ENCODE results near the gene ZNF184. TPM values are rescaled to one million over a fixed set of nuclear protein-coding genes. Genes with fewer than 3 reads are reported as not detected.
A peak's percentile ranks its signal among the peaks of the same experiment; 100 is the strongest.

ZNF184 gene
- total and polyA plus RNA-seq, 9 of the 15 experiments (the other 6 are each of a cell fraction or from before 2014, with no cell fraction given) = 7.6 to 22.2 (median 12.8) TPM

GRCh38 chr6:27503436-27504030 lies 30.6 kb upstream of the ZNF184 start (continued):
- TF ChIP-seq, protein P1, sequence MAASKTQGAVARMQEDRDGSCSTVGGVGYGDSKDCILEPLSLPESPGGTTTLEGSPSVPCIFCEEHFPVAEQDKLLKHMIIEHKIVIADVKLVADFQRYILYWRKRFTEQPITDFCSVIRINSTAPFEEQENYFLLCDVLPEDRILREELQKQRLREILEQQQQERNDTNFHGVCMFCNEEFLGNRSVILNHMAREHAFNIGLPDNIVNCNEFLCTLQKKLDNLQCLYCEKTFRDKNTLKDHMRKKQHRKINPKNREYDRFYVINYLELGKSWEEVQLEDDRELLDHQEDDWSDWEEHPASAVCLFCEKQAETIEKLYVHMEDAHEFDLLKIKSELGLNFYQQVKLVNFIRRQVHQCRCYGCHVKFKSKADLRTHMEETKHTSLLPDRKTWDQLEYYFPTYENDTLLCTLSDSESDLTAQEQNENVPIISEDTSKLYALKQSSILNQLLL (CRISPR knock-in tag; IDR thresholded peaks at IDR 0.05; ENCODE audit: borderline replicate concordance) = no peak
- TF ChIP-seq NCOA2 (IDR thresholded peaks at IDR 0.05; ENCODE audit: partially characterized antibody in 2 of 2) (no peak), PKNOX1 (IDR thresholded peaks at IDR 0.05) (no peak), COPS2 (conservative IDR thresholded peaks at IDR 0.05) (no peak), YY1 (IDR thresholded peaks at IDR 0.05; ENCODE audit: borderline replicate concordance in 1 of 3, control insufficient read depth in 1 of 3, extremely low read depth in 1 of 3, insufficient read depth in 3 of 3, insufficient read length in 1 of 3, insufficient replicate concordance in 2 of 3, low read depth in 1 of 3, low read length in 2 of 3) (no peak), POLR2AphosphoS2 (IDR thresholded peaks at IDR 0.05; ENCODE audit: low read length) (no peak), ETV1 (tag; conservative IDR thresholded peaks at IDR 0.05; ENCODE audit: low read depth) (no peak), PCBP2 (IDR thresholded peaks at IDR 0.05; ENCODE audit: low read depth, low read length, poor library complexity, severe bottlenecking) (no peak), THRB (CRISPR knock-in tag; conservative IDR thresholded peaks at IDR 0.05) (no peak; the same call in 1 of the 2 replicates), PTRF (tag; IDR thresholded peaks at IDR 0.05) (no peak), ATF1 (CRISPR knock-in tag; IDR thresholded peaks at IDR 0.05) (no peak), ATF1 (tag; IDR thresholded peaks at IDR 0.05) (no peak), ARHGAP35 (IDR thresholded peaks at IDR 0.05; ENCODE audit: partially characterized antibody) (no peak), CREBBP (IDR thresholded peaks at IDR 0.05; ENCODE audit: low read depth, low read length) (no peak), CXXC5 (CRISPR knock-in tag; IDR thresholded peaks at IDR 0.05) (peak; percentile 68), ZBTB8A (IDR thresholded peaks at IDR 0.05; ENCODE audit: partially characterized antibody) (peak; percentile 77), ZNF77 (CRISPR knock-in tag; IDR thresholded peaks at IDR 0.05) (no peak), JUN (IDR thresholded peaks at IDR 0.05; ENCODE audit: borderline replicate concordance, low read depth, low read length) (0 out of 2 replicates have a peak, but pooled peaks have one; percentile 5), JUN (CRISPR knock-in tag; IDR thresholded peaks at IDR 0.05; ENCODE audit: borderline replicate concordance) (no peak), TEAD4 (IDR thresholded peaks at IDR 0.05; ENCODE audit: low read length) (peak; percentile 79), TEAD4 (CRISPR knock-in tag; IDR thresholded peaks at IDR 0.05; ENCODE audit: borderline replicate concordance) (no peak), ADNP (tag; IDR thresholded peaks at IDR 0.05) (0 out of 2 replicates have a peak, but pooled peaks have one; percentile 14), EP300 (IDR thresholded peaks at IDR 0.05; ENCODE audit: low read length) (no peak; the same call in 1 of the 2 replicates), CBX1 (IDR thresholded peaks at IDR 0.05; ENCODE audit: low read depth) (no peak), ZBED1 (IDR thresholded peaks at IDR 0.05) (no peak), MAFK (IDR thresholded peaks at IDR 0.05; ENCODE audit: low read length) (peak; percentile 82)
- TF ChIP-seq, protein P2, sequence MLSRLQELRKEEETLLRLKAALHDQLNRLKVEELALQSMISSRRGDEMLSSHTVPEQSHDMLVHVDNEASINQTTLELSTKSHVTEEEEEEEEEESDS (CRISPR knock-in tag; IDR thresholded peaks at IDR 0.05) = no peak

Data from K562 (cell line).